Measurements from ENCODE around the gene ZSWIM5. TPM values are rescaled to one million over a fixed set of nuclear protein-coding genes. Genes with fewer than 3 reads are reported as not detected.
A peak's percentile ranks its signal among the peaks of the same experiment; 100 is the strongest.

The ZSWIM5 gene
- total RNA-seq, 4 donors from 2014 or later: 1.3 to 2.2 (median 1.7) TPM

DNA sequence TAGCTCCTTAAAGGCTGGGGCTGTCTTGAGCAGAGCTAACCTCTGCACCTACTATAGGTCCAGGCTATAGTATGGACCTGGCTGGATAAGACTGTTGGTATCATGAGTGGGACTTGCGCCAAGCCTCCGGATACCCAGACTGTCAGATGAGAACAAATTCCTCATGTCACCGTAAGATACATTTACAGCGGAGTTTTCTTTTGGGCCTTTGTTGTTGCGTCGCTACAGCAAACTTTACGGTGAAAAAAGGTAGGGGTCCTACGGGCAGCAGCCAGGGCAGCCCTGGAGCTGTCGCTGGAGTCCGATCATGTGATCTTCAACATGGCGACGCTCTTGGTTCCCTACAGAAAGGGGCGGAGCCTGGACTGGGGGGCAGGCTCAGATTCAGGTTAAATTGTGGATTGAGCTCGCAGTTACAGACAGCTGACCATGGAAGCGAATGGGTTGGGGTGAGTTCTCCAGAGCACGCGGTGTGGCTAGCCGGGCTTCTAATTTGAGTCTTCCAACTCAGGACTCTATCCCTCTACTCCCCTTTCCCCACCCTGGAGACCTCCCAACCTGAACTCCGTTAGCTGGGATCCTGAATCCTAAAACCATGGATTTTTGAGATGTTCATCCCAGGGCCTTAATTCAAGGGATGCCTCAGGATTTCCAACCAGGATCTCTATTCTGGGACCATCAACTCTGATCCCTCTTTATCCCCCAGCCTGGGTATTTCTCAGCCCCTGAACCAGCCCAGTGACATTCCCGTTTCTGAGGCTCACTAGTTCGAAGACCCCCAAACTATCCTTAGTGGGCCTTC, 194.4 kb downstream of the ZSWIM5 start, which contains the start of gene UROD:
Gene UROD (plus strand): TSS at position 418 of the 802 bp plus-strand sequence. CDS start 12 bp downstream, at position 430.
- peak within 1 kb of the TSS; percentile 92 for H3K4me3 ChIP-seq (ENCODE audit: low read depth, poor library complexity, severe bottlenecking)
- TF ChIP-seq, protein P1, sequence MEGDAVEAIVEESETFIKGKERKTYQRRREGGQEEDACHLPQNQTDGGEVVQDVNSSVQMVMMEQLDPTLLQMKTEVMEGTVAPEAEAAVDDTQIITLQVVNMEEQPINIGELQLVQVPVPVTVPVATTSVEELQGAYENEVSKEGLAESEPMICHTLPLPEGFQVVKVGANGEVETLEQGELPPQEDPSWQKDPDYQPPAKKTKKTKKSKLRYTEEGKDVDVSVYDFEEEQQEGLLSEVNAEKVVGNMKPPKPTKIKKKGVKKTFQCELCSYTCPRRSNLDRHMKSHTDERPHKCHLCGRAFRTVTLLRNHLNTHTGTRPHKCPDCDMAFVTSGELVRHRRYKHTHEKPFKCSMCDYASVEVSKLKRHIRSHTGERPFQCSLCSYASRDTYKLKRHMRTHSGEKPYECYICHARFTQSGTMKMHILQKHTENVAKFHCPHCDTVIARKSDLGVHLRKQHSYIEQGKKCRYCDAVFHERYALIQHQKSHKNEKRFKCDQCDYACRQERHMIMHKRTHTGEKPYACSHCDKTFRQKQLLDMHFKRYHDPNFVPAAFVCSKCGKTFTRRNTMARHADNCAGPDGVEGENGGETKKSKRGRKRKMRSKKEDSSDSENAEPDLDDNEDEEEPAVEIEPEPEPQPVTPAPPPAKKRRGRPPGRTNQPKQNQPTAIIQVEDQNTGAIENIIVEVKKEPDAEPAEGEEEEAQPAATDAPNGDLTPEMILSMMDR (IDR thresholded peaks at IDR 0.05): no peak
- no peak for TF ChIP-seq POLR2A (IDR thresholded peaks at IDR 0.05)
- intact Hi-C loops (cut with DNase I; ENCODE audit: low total_unique reads): loop anchor here (5.0 to 10.0 kb wide), 2 partner anchors 290 to 563 kb away; no protein-coding TSS in a partner anchor
- WGBS, 2 donors: 0 to 1% methylated on average over 17 to 21 of the region's 21 CpGs
- DNase-seq (ENCODE audit: low spot score in 2 of 2): peak; percentile 95 to 97

DNA sequence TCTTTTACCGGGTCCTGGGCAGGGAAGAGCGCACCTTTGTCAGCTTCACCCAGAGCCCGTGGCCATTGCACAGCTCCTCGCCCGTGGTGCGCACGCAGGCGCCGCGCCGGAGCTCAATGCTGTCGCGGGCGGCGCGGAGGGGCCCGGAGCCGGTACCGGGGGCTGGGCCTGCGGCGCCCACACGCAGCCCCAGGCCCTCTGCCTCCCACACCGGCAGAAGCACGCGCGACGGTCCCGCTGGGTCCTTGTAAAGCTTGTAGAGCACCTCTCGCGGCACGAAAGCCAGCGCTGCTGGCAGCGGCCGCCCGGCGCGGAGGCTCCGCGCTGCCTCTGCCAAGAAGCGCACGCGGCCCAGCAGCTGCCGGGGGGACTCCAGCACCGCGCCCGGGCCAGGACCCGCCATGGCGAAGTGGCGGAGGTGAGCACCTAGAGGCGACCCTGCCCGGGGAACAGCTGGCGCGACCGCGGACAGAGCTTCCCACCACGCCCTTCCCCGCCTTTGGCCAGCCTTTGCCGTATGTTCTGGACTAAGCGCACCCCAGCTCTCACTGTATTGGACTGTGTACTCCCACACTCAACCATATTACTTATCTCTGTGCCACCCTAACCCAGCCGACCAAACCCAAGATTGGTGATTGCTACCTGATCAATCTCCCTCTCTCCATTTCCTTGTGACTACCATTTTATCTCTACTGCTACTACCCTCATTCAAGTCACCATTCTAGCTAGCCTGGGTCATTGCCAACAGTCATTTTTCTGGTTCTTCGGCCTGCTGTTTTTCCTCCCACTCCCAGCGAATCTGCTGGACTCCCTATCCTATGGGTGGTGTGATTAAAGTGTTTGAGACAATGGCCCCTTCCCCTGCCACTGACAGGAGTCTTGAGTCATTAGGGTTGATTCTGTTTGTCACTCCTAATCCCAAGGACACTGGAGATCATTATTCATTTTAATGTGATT, 195.3 kb downstream of the ZSWIM5 start, which contains the start of gene HECTD3:
Gene HECTD3 (minus strand): TSS at position 470 of the 957 bp plus-strand sequence. CDS start 67 bp downstream, at position 403.
- peak; percentile 78 to 95 for DNase-seq (ENCODE audit: low spot score in 2 of 2)
- peak within 1 kb of the TSS; percentile 92 for H3K4me3 ChIP-seq (ENCODE audit: low read depth, poor library complexity, severe bottlenecking)
- TF ChIP-seq, protein P1 (IDR thresholded peaks at IDR 0.05): no peak
- TF ChIP-seq POLR2A (IDR thresholded peaks at IDR 0.05): no peak
- 2% methylated on average over 12 to 33 of the region's 62 CpGs for WGBS, 2 donors
- intact Hi-C loops (cut with DNase I; ENCODE audit: low total_unique reads): loop anchor here (5.0 to 10.0 kb wide), 2 partner anchors 291 to 564 kb away; no protein-coding TSS in a partner anchor

DNA sequence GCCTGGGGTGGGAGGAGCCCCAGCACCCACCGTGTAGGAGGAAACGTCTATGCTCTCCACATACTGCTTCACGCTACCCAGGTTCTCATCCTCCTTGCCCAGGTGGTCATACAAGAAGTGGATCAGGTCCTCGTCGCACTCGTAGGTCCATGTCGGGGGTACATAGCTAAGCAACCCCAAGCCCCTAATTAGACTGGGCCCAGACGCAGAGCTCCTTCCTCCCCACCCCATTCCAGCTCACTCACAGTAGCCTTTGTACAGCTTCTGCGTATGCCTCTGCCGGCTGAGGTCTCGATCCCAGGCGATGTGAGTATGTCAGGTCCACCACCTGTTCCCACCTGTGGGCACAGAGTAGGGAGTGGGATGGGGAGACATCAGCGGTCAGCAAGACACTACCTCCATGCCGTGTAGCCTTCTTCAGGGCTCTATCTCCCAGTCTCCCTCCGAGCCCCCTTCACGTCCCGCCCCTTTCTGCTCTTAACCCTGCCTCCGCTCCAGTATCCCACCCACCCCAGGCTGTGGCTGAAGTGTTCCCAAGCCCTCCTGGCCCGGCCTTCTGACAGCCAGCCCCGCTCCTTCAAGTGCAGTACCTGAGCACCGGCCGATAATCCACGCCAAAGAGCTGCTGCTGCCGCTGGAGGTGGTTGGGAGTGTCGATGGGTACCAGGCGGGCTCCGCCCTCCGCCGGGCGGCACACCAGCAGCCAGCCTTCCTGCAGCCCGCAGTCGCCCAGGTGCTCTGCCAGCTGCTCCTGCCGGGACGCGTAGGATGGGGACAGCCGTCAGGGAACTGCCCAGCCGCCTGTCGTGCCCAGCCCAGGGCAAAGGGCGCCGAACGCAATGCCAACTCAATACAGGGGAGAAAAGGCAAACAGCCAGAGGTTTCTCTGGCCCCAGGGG, 196.2 kb downstream of the ZSWIM5 start:
- intact Hi-C loops (cut with DNase I; ENCODE audit: low total_unique reads): loop anchor here (5.0 to 10.0 kb wide), 4 partner anchors 175 to 565 kb away; no protein-coding TSS in a partner anchor
- DNase-seq (ENCODE audit: low spot score in 2 of 2): no peak
- TF ChIP-seq POLR2A (IDR thresholded peaks at IDR 0.05): no peak
- TF ChIP-seq, protein P1 (IDR thresholded peaks at IDR 0.05): no peak
- WGBS, 2 donors: 21 to 25% methylated on average over 29 to 34 of the region's 41 CpGs
- H3K4me3 ChIP-seq (ENCODE audit: low read depth, poor library complexity, severe bottlenecking): peak overlapping the region; percentile 92

DNA sequence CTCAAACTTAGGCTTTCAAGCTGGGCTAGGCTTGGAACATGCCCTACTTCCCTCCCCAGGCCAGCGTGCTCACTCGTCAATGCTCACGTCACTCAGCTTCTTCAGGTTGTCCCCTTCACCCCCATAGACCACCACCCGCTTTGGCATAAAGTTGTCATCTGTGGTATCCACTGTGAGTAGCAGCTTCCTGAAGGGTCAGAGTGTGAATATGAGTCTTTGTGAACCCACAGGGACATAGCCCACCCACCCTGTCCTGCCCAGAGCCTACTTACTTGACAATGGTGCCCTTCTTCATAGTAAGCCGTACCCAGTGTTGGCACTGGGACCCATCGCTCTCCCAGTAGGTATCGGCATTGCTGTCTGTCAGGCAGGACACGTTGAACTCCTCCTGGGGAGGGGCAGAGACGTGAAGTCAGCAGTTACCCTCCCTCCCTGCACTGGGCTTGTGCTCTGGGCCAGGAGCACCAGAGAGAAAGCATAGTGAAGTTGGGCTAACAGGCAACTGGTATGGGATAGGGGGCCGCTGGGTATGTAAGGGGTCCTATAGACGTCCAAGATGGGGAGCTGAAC, 197.0 kb downstream of the ZSWIM5 start:
- intact Hi-C loops (cut with DNase I; ENCODE audit: low total_unique reads): loop anchor here (5.0 to 10.0 kb wide), 2 partner anchors 175 to 217 kb away; no protein-coding TSS in a partner anchor
- TF ChIP-seq POLR2A (IDR thresholded peaks at IDR 0.05): no peak
- TF ChIP-seq, protein P1 (IDR thresholded peaks at IDR 0.05): no peak
- WGBS, 2 donors: 89 to 91% methylated on average over 8 to 11 of the region's 11 CpGs
- no peak for DNase-seq (ENCODE audit: low spot score in 2 of 2)
- no peak overlapping the region for H3K4me3 ChIP-seq (ENCODE audit: low read depth, poor library complexity, severe bottlenecking)

Measured in lower leg skin (tissue), 4 donors.